ENCODE results near the gene SLC41A3.

GRCh38 chr3:126003447-126004190 lies 80.3 kb downstream of the SLC41A3 start:
- TF ChIP-seq CTCF (IDR thresholded peaks at IDR 0.05) (no peak), ZFX (IDR thresholded peaks at IDR 0.05; ENCODE audit: borderline replicate concordance) (no peak)

Data from 22Rv1 (cell line).